ENCODE data around the gene RNF39.
"Not testable (repeated sequence)": the region's sequence is repeated elsewhere in the genome, so short reads cannot be mapped to it uniquely, and the experiment has no call there.

The RNF39 gene

GRCh38 chr6:30060606-30061091, 14.9 kb downstream of the RNF39 start:
- DNase-seq: peak; percentile 30

- DNase-seq: no peak
Measured at GRCh38 chr6:30055513-30055912, 20.1 kb downstream of the RNF39 start.

DNA sequence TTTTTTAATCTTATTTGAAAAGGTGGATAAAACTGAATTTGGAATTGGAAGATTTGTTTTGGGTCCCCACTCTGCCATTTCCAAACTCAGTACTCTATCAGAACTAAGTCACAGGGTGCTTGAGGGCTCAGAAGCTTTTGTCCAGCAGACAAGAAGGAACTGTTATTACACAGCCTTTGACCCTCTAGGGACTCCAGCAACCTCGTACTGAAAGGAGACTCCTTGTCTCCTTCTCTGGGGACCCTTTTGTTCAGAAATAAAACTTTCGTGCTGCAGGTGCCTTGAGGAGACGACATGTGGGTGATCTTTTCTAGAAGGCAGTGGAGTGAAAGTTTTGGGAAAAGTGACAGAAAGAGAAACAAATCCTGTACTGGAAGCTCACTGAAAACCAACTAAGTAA, 21.9 kb downstream of the RNF39 start:
- no peak for DNase-seq

GRCh38 chr6:30047220-30047619, 28.3 kb downstream of the RNF39 start:
- no peak for DNase-seq

DNA sequence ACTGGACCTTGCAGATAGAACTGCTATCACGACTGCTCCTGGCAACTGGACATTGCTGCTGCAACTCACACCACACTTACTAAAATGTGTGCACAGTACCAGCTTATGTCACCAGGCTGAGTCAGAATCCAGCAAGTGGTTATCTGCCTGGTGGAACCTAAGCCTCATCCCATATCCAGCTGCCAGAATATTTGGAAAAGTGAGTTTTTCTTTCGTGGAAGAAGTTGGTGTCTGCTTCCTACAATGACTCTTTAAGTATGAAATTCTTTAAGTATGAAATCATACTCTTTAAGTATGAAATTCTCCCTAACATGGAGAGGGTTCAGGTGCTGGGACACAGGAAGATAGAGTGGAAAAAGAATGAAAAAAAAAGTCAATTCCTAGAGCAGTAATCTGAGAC, 30.9 kb downstream of the RNF39 start:
- DNase-seq: peak; percentile 80

- no peak for DNase-seq
Measured at GRCh38 chr6:30043744-30044143, 31.8 kb downstream of the RNF39 start.

DNA sequence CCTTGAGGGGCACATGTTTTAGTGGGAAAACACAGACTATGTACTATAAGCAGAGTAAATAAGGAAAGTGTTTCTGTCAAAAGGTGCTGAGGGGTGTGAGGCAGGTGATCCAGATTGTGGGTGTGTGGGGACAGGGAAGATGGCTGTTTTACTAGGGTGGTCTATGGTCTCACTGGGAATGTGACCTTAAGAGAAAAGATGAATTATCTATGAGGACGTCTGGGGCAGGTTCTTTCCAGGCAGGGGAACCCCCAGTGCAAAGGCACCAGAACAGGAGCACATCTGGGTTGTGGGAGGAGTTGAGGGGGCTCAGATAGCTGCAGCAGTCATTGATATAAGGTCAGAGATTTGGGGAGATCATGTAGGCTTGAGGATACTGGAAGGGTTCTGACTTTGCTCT, 32.7 kb downstream of the RNF39 start:
- DNase-seq: no peak

- no peak for DNase-seq
Measured at GRCh38 chr6:30042476-30042875, 33.1 kb downstream of the RNF39 start.

DNA sequence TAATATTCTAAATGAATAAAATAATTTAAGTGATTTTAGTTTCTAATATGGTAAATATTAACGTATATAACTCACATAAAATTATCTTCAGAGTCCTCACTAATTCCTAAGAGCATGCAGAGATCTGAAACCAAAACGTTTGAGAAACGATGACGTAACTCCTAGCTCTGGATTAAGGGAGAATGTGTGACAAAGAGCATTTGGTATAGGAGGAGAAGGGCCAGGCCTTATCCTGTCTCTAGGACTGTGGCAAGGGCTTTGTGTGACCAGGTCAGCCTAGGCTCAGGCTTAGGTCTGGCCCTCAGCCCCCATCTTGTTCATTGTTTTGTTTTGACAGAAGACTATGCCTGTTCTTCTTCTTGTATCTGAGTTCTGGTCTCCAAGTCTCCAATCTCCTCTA, 33.7 kb downstream of the RNF39 start:
- DNase-seq: no peak

- no peak for DNase-seq
Measured at GRCh38 chr6:30041221-30041620, 34.3 kb downstream of the RNF39 start.

- DNase-seq: peak; percentile 19
Measured at GRCh38 chr6:30037182-30037788, 38.3 kb downstream of the RNF39 start.

DNA sequence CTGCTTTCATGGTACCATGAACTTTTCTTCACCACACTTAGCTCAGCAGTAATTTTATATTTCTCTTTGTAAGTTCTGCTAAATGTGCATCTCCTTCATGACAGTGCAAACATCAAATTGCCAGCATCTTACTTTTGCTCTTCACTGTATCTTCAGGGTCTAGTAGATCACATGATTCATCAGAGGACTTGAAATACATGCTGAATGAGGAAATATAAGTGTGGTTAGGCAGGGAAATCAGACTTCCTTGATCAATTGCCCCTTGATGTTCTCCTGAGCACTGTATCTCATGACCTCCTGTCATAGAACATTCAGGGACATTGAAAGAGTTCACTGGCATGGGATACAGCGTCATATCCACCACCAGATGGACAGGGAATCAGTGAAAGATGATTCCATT, 39.8 kb downstream of the RNF39 start:
- DNase-seq: no peak

- DNase-seq: peak; percentile 53
Measured at GRCh38 chr6:30033440-30033839, 42.1 kb downstream of the RNF39 start.

DNA sequence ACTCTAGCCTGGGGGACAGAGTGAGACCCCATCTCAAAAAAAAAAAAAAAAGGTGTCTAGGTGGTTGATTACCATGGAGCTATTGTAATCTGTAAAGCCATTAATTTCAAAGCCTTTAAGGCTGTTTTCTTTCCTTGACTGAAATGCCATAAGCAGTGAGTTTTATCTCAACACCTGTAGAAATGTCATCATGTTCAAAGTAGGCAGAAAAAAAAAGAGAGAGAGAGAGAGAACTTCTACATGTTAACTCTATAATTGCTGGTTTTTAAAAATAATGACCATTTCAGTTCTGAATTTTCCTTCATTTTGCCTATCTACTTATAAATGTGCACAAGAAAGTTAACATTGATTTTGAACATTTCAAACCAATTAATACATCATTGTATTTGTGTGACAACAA, 44.2 kb downstream of the RNF39 start:
- no peak for DNase-seq

DNA sequence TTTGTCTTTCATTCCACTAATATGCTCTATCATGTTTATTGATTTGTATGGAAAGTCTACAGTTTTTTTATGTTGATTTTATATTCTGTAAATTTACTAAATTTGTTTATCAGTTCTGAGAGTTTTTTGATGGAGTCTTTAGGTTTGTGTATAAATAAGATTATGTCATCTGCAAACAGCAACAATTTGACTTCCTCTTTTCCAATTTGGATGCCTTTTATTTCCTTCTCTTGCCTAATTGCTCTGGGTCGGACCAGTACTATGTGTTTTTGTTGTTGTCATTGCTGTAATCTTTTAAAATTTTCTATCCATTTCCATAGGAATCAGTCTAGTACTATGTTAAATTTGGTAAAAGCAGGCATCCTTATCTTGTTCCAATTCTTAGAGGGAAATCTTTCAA, 46.0 kb downstream of the RNF39 start:
- DNase-seq: no peak

DNA sequence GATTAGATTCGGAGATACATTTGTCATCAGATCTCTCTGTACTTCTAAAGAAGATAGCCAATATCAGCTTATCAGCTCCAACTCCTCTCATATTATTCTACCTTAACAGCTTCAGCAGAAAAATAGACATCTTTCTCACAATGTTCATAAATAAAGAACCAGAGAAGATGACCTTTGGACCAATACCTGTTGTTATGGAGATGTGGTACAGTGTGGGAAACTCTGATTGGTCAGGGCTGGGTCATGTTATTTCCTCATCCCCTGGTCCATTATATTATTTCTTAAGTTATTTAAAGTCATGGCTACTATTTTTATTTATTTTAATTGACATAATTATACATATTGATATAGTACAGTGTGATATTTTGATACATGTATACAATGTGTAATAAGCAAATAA, 50.4 kb downstream of the RNF39 start:
- DNase-seq: no peak

DNA sequence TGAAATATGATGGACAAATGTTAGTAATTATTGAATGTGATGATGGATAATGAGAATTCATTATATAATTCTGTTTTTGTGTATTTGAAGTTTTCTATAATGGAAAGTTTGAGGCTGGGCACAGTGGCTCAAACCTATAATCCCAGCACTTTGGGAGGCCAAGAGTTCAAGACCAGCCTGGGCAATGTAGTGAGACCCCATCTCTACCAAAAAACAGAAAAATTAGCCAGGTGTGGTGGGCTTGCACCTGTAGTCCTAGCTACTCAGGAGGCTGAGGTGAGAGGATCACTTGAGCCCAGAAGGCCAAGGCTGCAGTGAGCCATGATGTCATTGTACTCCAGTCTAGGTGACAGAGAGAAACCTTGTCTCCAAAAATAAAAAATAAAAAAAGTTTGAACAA, 52.9 kb downstream of the RNF39 start:
- DNase-seq: not testable (repeated sequence)

- no peak for DNase-seq
Measured at GRCh38 chr6:30022189-30022588, 53.4 kb downstream of the RNF39 start.

DNA sequence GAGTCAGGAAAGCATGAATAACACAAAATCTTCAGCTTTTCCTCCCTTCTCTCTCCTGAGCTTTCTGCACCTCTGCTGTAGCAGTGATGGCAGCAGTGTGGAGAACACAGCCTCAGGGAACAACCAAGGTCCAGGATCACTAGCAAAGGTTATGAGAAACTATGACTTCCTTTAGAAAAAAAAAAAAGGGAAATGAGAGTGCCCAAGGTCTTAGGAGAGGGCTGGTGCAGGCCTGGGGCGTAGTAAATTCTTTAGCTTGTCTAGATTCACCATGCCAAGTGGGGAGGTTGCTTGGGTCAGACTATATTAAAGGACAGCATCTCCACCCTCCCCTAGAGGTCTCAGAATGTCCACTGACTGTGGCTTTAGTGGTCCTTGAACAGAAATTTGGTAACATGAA, 54.9 kb downstream of the RNF39 start:
- no peak for DNase-seq
